SU-DHL-6 (cell line): ENCODE results near the gene REN.

Experiments
- CTCF ChIP-seq: fragments of 200-600 bp; sonication (generic); IDR thresholded peaks from one replicate; pipeline ENCODE4 v1.5.1; 2017; ENCODE audit warnings: antibody characterized with exemption, mild to moderate bottlenecking, low read length, moderate library complexity; ENCODE audit not compliant: insufficient read depth, poor library complexity, severe bottlenecking
- EZH2phosphoT487 ChIP-seq: fragments of 200-600 bp; sonication (generic), shearing (Covaris generic); conservative IDR thresholded peaks from 2 replicates; pipeline ENCODE4 v1.6.1; 2018; ENCODE audit warnings: mild to moderate bottlenecking, antibody characterized with exemption, low read length, moderate library complexity, mixed read lengths

- TF ChIP-seq CTCF, result no peak
- no peak for TF ChIP-seq EZH2phosphoT487
Observed at GRCh38 chr1:204194771-204195170, 28.6 kb upstream of the REN start.
